HG02943 (cell line): ENCODE measurements around the gene GZMM.

Source experiments
- ATAC-seq: cut with Tn5 transposase; IDR thresholded peaks from one replicate; pipeline ENCODE4 v1.9.1; 2021; ENCODE audit warnings: mild to moderate bottlenecking, low read depth, moderate library complexity; ENCODE audit not compliant: unreplicated experiment

GZMM gene

GRCh38 chr19:533364-534058 lies 10.3 kb upstream of the GZMM start:
- no peak for ATAC-seq

- no peak for ATAC-seq
Observed at GRCh38 chr19:534088-534487, 9.8 kb upstream of the GZMM start.

GRCh38 chr19:535017-535835 lies 8.6 kb upstream of the GZMM start:
- ATAC-seq, result no peak

- ATAC-seq, result no peak
Observed at GRCh38 chr19:536031-536880, 7.6 kb upstream of the GZMM start.

GRCh38 chr19:536881-537404 lies 6.9 kb upstream of the GZMM start:
- no peak for ATAC-seq

- ATAC-seq, result no peak
Observed at GRCh38 chr19:538641-539428, 5.0 kb upstream of the GZMM start.

GRCh38 chr19:539429-540030 lies 4.3 kb upstream of the GZMM start:
- ATAC-seq, result no peak

GRCh38 chr19:540867-541637 lies 2.8 kb upstream of the GZMM start:
- ATAC-seq, result no peak

GRCh38 chr19:541699-542098 lies 2.2 kb upstream of the GZMM start:
- ATAC-seq, result no peak

GRCh38 chr19:542173-542866 lies 1.5 kb upstream of the GZMM start:
- no peak for ATAC-seq

GRCh38 chr19:547117-547516 lies 3.3 kb downstream of the GZMM start:
- no peak for ATAC-seq

GRCh38 chr19:547836-548720 lies 4.2 kb downstream of the GZMM start:
- no peak for ATAC-seq

- ATAC-seq, result no peak
Observed at GRCh38 chr19:548886-549830, 5.3 kb downstream of the GZMM start.

- ATAC-seq, result no peak
Observed at GRCh38 chr19:554817-555216, 11.0 kb downstream of the GZMM start.

- no peak for ATAC-seq
Observed at GRCh38 chr19:555474-555808, 11.6 kb downstream of the GZMM start.

GRCh38 chr19:556611-557382 lies 12.9 kb downstream of the GZMM start:
- ATAC-seq, result no peak
